HG03175 (cell line): ENCODE measurements around the gene MPC1L.
"Not testable (repeated sequence)": the region's sequence is repeated elsewhere in the genome, so short reads cannot be mapped to it uniquely, and the experiment has no call there.

Experiments
- ATAC-seq: cut with Tn5 transposase; IDR thresholded peaks from one replicate; pipeline ENCODE4 v1.9.1; 2021; ENCODE audit warnings: mild to moderate bottlenecking, moderate library complexity; ENCODE audit not compliant: unreplicated experiment

Gene MPC1L

DNA sequence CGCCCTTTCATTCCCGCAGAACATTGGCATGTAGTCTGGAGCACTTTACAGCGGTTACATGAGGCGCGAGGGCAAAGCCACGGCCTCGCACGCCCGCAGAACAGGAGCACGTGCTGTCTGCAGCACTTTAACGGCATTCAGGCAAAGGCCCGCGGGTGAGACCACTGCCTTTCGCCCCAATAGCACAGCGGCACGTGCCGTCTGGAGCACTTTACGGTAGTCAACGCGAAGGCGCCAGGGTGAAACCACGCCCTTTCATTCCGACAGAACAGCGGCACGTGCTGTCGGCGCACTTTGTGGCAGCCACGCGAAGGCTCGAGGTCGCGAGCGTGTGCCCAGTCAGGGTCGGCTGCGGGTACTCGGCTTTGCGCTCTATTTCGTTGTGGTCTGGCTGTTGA, at the start of gene MPC1L:
Gene MPC1L (plus strand): TSS at position 290 of the 398 bp plus-strand sequence. CDS start 138 bp downstream, outside the sequence.
- no peak for ATAC-seq

DNA sequence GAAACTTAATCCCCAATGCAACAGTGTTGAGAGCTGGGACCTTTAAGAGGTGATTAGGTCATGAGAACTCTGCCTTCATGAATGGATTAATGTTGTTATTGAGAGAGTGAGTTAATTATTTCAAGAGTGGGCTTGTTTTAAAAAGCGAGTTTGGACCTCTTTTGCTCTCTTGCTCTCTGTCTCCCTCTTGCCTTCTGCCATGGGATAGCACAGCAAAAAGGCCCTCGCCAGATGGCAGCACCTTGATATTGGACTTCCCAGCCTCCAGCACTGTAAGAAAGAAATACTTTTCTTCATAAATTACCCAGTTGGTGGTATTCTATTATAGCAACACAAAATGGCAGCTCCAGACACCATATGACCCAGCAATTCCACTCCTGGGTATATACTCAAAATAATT, 49.5 kb upstream of the MPC1L start:
- ATAC-seq: no peak

DNA sequence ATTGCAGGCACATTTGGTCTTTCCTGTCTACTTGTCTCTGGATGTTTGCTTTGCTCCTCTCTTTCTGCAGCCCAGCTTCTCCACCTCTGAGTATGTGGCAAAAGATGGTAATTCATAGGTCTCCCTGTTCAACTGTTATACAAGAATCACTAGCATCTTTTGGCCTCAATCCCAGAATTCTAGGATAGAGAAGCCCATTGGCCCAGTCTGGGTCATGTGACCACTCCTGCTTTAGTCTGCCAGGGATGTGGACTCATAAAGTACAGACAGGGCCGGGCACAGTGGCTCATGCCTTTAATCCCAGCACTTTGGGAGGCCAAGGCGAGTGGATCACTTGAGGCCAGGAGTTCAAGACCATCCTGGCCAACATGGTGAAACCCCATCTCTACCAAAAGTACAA, 47.8 kb upstream of the MPC1L start:
- ATAC-seq: not testable (repeated sequence)

DNA sequence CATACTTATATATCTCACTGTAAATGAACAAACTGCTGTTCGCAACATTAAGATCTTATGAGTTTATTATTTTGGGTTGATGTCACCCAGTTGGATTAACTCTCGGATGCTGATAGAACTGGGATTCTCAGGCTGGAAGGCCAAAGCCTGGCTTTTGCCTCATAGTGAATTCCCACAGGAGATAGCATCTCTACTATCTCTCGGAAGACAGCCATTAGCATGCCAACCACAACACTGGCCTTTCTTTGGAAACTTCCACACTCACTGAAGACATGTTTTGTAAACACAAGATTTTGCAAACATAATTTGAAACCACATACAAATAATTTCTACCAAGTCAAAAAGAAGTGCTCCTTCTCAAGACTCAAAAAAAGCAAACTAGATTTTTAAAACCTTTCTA, 46.9 kb upstream of the MPC1L start:
- no peak for ATAC-seq

DNA sequence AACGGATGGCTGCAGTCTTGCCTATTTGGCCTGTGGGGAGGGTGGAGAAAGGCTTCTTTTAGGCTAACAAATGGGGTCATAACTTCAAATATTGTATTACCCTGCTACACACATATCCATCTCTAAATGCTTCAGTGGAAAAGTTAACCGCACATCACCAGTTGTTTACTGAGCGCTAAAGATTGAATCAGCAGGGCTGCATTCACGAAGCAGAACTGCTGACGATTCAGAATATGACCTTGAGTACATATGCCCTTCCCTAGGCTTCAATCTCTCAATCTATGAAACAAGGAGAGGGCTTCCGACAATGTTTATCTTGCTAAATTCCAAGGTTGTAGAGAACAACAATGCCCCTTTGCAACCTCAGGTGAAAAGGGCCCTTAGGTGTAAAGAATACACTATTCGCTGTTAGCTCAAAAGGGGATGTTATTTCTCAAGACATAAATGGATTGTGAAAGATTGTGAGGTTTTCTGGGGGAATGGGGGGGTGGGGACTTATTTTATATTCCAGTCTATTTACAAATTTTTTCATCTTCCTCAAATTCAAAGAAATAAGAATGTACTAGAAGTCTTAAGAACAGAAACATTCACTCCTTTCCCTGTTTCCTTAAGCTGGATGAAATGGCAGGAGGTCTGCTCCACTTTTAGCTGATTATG, 45.1 kb upstream of the MPC1L start:
- ATAC-seq: no peak

DNA sequence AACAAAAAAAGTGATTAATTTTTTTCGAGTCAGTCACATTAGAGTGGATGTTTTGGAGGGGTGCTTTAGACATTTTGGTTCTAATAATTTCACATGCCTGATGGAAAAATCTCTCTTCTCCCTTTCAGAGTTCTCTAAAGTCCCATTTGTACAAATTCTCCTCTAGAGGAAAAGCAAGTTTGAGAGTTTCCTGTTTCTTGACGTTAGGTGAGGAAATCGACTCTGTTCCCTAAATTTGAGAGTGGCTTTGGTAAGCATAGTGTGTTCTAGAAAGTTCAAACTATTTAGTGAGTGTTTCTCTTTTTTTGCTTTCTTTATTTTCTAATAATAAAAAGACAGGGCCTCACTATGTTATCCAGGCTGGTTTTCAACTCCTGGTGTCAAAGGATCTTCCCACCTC, 44.1 kb upstream of the MPC1L start:
- no peak for ATAC-seq

DNA sequence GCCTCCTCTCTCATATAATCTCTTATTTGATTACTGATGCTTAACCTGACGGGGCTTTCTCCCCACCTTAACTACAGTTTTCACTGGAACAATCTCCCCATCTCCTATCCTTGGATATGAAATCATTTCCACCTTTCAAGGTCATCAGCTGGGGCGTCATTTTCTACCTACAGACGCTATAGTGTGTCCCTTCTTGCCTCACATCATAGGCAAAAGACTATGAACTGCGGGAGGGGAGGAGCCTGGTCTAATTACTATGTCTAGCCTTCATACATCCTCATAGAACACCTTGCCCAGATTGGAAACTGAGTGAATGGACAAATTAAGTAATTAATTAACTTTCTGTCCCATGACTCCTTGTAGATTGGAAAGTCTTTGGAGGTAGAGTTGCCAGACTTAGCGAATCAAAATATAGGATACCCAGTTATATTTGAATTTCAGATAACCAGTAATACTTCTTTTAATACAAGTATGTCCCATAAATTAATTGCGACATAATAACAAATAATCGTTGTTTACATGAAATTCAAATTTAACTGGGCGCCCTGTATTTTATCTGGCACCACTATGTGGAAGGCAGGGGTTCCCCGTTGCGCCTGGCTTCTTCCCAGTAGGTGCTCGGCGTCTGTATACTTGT, 43.2 kb upstream of the MPC1L start:
- peak; percentile 50 for ATAC-seq

DNA sequence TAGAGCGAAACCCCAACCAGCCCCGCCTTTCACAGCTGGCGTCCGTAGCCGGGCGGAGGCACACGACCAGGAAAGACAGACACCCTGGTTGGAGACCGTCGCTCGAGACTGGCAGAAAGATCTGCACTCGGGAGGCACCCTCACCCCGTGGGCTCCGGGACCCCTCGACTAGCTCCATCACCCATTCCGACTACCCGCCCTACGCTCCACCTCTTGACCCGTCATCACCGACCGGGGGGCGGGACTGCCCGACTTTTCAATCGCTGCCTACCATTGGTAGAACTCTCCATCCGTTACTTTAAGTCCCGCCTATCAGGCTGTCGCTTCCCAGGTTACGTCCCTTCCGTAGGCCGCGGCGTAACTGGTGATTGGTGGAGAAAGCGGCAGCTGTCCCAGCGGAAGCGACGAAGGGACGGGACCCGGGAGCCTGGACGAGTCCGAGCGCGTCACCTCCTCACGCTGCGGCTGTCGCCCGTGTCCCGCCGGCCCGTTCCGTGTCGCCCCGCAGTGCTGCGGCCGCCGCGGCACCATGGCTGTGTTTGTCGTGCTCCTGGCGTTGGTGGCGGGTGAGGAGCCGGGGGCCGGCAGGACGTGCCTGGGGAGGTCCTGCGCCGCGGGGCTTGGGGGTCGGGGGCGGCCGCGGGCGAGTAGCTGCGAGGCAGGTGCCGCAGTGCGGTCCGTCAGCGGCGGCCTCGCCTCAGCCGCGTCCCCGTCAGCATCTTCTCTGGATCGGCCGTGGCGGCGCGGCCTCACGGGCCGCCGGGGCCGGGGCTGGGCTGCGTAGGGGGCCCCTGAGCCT, 42.5 kb upstream of the MPC1L start, which contains the start of gene ATP6AP2:
Gene ATP6AP2 (plus strand): TSS at position 434 of the 799 bp plus-strand sequence. CDS start 96 bp downstream, at position 530.
- peak; percentile 97 for ATAC-seq

DNA sequence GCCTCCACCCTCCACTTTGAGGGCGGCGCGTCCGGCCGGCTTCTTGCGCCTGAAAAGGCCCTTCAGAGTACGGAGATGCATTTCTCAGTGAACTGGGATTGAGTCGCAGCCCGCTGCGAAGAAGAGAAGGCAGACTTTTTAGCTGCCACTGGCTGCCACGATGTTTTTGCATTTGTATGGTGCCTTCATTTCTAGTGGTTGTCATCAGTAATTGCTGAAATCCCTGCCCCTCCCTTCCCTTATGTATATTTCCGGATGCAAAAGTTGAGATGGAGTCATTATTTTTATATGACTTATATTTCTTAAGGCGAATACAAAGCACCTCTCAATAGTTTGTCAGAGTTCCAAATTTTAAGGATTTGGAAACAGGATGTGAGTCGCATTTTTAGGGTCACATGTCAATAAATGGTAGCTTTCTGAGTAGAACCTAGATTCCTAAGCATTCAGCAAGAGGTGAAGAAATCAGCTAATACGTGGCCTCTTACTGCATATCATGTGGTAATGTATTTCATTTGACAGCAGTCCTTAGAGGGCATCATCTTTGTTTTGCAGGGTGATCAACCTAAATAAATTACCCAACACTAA, 41.8 kb upstream of the MPC1L start:
- ATAC-seq: no peak

DNA sequence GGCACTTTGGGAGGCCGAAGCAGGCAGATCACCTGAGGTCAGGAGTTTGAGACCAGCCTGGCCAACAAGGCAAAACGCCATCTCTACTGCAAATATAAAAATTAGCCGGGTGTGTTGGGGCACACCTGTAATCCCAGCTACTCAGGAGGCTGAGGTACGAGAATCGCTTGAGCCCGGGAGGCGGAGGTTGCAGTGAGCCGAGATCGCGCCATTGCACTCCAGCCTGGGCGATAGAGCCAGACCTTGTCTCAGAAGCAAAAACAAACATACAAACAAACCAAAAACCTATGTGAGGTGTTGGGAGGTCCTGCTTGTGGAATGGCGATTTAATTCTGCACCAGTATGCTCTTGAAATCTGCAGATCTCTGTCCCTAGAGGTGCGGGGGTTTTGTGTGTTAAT, 41.0 kb upstream of the MPC1L start:
- not testable (repeated sequence) for ATAC-seq

DNA sequence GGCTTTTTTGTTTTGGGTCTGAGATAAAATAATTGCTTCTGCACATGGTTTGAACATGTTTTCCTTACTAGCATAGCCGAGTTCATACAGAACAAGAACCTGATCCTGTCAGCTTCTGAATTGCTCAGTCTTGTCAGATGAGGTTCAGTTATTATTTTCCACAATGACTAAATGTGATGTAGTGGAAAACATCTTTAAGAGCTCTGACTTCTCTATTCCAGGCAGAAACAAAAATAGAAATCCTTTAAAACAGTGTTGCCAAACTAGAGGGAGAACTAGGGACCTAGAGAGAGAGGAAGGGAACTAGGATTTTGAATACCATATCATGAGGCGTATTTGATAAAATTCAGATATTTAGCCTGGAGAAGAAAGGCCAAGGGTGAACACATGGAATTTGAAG, 40.4 kb upstream of the MPC1L start:
- no peak for ATAC-seq

DNA sequence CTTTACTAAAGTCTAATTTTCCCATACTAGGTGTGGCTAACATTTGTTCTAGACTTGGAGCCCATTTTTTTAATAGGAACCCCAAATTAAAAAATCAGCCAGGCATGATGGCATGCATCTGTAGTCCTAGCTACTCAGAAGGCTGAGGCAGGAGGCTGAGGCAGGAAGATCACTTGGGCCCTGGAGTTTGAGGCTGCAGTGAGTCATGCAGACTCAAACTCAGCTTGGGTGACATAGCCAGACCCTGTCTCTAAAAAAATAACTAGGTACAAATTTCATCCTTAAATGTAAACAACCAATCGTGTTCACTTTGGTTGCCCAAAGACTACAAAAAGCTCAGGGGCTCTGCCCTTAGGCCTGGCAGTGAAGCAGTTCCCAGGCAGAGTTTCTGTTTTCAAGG, 35.6 kb upstream of the MPC1L start:
- ATAC-seq: not testable (repeated sequence)

DNA sequence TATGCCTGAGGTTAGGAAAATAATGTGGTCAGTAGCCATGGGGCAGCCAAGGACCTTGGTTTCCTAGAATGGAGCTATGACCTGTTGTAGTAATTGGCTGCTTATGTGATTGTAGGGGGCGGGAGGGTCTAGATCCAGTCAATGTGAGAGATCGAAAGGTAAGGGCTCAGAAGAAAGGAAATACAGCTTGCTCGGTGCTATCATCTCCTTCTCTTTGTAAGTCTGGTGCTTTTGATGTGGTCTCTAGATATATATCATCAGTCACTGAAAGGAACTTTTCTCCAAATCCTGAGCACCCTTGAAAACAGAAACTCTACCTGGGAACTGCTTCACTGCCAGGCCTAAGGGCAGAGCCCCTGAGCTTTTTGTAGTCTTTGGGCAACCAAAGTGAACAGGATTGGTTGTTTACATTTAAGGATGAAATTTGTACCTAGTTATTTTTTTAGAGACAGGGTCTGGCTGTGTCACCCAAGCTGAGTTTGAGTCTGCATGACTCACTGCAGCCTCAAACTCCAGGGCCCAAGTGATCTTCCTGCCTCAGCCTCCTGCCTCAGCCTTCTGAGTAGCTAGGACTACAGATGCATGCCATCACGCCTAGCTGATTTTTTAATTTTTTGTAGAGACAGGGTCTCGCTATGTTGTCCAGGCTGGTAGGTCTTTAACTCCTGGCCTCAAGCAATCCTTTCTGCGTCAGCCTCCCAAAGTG, 33.5 kb upstream of the MPC1L start:
- not testable (repeated sequence) for ATAC-seq

DNA sequence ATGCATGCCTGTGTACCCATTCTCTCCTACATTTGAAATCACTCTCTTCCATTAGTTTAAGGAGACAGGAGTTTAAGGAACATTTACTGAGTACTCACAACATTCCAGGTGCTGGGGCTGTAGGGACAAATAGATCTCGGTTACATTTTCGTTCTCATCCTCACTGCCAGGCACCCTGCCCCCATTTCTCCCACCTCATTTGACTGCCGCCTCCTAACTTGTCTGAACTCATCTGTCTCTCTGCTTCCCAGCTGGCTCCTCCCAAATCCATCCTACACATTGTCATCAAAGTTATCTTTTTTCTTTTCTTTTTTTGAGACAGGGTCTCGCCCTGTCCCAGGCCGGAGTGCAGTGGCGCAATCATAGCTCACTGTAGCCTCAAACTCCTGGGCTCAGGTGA, 19.8 kb upstream of the MPC1L start:
- no peak for ATAC-seq

DNA sequence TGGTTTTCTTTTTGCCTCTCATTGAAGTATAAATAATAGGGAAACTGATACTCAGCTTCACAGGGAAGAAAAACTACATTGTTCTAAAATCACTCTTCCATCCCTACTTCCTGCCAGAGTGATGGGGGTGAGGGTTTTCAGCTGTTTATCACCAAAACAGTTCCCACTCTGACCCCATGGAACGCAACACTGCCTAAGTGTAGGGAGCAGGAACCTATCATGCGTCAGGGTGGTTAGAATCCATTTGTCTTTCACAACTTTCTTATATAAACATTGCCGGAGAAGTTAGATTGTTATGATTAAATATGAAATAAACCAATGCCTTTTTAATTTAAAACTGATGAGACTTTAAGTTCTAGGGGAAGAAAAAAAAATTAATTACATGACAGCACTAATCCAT, 15.8 kb upstream of the MPC1L start:
- ATAC-seq: no peak

DNA sequence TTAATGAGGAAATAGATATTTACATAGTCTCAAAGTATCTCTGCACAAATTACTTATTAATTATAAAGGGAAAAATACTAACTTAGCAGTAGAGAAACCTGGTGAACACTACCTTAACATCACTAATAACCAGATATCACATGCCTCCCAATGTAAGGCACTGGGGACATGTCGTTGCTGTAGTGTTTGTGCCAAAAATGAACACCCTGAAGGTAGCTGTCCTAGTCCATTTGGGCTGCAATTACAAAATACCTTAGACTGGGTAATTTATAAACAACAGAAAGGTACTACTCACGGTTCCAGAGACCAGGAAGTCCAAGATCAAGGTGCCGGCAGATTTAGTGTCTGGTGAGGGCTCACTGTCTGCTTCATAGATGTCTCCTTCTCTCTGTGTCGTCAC, 10.7 kb upstream of the MPC1L start:
- ATAC-seq: no peak

DNA sequence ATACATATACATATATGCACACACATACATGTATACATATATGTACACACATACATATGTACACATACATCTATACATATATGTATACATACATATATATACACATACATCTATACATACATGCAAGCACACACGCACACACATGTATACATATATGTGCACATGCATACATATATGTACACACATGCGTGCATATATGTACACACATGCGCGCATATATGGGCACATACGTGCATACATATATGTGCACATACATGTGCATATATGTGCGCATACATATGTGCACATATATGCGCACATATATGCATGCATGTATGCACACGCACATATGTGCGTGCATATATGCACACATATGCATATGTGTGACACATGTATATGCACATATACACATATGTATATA, 7.3 kb upstream of the MPC1L start:
- no peak for ATAC-seq

DNA sequence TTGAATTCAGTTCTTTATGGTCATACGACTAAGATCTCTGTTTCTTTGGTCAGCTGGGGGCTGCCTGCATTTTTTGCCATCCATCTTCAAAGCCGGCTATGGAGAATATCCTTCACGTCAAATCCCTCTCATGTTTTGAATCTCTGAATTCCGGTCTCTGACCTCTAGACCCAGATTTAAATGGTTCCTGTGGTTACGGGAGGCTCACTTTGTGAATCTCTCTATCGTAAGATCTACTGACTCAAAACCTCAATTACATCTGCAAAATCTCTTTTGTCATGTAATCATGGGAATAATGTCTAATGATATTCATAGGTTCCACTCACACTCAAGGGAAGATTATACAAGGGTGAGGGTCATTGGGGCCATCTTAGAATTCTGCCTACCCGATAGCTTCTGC, 5.7 kb upstream of the MPC1L start:
- no peak for ATAC-seq

DNA sequence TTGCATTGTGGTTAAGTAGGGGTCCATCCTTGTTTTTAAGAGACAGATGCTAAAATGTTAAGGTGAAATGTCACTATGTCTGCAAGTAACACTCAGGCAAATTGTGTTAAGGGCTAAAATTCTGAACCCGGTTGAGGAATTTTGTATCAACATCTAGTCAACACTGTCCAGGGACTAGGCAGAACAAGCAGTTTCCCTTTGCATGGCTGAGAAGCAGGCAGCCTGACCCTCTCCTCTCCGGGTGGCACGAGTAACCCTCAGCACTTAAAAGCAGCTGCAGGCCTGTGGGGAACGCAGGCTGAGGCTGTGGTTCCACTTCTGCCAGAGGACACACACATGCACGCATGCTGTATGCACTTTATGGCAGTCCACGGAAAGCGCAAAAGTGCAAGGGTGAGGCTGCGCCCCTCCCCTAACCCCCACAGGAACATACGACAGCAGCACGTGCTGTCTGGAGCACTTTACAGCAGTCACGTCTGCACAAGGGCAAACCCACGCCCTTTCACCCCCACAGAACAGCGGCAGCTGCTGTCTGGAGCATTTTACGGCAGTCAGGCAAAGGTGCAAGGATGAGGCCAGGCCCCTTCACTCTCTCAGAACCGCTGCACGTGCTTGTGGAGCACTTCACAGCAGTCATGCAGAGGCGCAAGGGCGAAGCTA, 619 bp upstream of the MPC1L start:
- no peak for ATAC-seq

DNA sequence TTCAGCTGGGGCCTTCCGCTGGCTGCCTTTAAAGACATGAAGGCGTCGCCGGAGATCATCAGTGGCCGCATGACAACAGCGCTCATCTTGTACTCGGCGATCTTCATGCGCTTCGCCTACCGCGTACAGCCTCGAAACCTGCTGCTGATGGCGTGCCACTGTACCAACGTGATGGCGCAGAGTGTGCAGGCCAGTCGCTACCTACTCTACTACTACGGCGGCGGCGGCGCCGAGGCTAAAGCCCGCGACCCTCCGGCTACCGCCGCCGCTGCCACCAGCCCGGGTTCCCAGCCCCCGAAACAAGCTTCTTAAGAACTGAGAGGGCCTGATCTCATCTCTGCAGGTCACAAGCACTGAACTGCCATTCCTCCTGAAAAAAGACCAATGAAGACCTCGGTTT, 437 bp downstream of the MPC1L start:
- ATAC-seq: no peak
